HG03025 (cell line): Measurements from ENCODE around the gene CHRNB1.

Source experiments
- ATAC-seq: cut with Tn5 transposase; IDR thresholded peaks from one replicate; pipeline ENCODE4 v1.9.1; 2021; ENCODE audit warnings: mild to moderate bottlenecking, moderate library complexity; ENCODE audit not compliant: unreplicated experiment, low FRiP score

CHRNB1 gene

GRCh38 chr17:7444682-7445618 is at the start of gene CHRNB1:
TSS of gene CHRNB1 (plus strand) at chr17:7445061. CDS start at chr17:7445128, 67 bp downstream.
- no peak for ATAC-seq

- no peak for ATAC-seq
Measured at GRCh38 chr17:7396147-7396546, 48.7 kb upstream of the CHRNB1 start.

- no peak for ATAC-seq
Measured at GRCh38 chr17:7398612-7399011, 46.2 kb upstream of the CHRNB1 start.

- ATAC-seq, result no peak
Measured at GRCh38 chr17:7403043-7403726, 41.7 kb upstream of the CHRNB1 start.

- ATAC-seq, result no peak
Measured at GRCh38 chr17:7403727-7403976, 41.2 kb upstream of the CHRNB1 start.

GRCh38 chr17:7403977-7404736 is 40.7 kb upstream of the CHRNB1 start, which contains the start of gene TMEM256:
TSS of gene TMEM256 (minus strand) at chr17:7404097. CDS start at chr17:7404084, 13 bp downstream.
- ATAC-seq, result peak; percentile 81

- ATAC-seq, result peak; percentile 7
Measured at GRCh38 chr17:7404737-7405349, 40.0 kb upstream of the CHRNB1 start.

- no peak for ATAC-seq
Measured at GRCh38 chr17:7405350-7406234, 39.3 kb upstream of the CHRNB1 start.

GRCh38 chr17:7406235-7406825 is 38.5 kb upstream of the CHRNB1 start:
- no peak for ATAC-seq

GRCh38 chr17:7407082-7407481 is 37.8 kb upstream of the CHRNB1 start:
- ATAC-seq, result no peak

- no peak for ATAC-seq
Measured at GRCh38 chr17:7407485-7408251, 37.2 kb upstream of the CHRNB1 start, which contains the start of gene NLGN2. TSS of gene NLGN2 (plus strand) at chr17:7407845. CDS start at chr17:7408256, 411 bp downstream.

GRCh38 chr17:7408252-7408727 is 36.6 kb upstream of the CHRNB1 start:
- ATAC-seq, result no peak

GRCh38 chr17:7408863-7409262 is 36.0 kb upstream of the CHRNB1 start:
- ATAC-seq, result no peak

- no peak for ATAC-seq
Measured at GRCh38 chr17:7409716-7410115, 35.1 kb upstream of the CHRNB1 start.

- ATAC-seq, result no peak
Measured at GRCh38 chr17:7410634-7411426, 34.0 kb upstream of the CHRNB1 start.

- no peak for ATAC-seq
Measured at GRCh38 chr17:7411427-7411750, 33.5 kb upstream of the CHRNB1 start.

- no peak for ATAC-seq
Measured at GRCh38 chr17:7413346-7413985, 31.4 kb upstream of the CHRNB1 start.
